ENCODE measurements around the gene ADAM8.

Gene ADAM8

GRCh38 chr10:133281084-133281483 lies 4.4 kb upstream of the ADAM8 start:
- no peak for DNase-seq

- no peak for DNase-seq
These were observed 3.9 kb upstream of the ADAM8 start for GRCh38 chr10:133280391-133281059.

DNA sequence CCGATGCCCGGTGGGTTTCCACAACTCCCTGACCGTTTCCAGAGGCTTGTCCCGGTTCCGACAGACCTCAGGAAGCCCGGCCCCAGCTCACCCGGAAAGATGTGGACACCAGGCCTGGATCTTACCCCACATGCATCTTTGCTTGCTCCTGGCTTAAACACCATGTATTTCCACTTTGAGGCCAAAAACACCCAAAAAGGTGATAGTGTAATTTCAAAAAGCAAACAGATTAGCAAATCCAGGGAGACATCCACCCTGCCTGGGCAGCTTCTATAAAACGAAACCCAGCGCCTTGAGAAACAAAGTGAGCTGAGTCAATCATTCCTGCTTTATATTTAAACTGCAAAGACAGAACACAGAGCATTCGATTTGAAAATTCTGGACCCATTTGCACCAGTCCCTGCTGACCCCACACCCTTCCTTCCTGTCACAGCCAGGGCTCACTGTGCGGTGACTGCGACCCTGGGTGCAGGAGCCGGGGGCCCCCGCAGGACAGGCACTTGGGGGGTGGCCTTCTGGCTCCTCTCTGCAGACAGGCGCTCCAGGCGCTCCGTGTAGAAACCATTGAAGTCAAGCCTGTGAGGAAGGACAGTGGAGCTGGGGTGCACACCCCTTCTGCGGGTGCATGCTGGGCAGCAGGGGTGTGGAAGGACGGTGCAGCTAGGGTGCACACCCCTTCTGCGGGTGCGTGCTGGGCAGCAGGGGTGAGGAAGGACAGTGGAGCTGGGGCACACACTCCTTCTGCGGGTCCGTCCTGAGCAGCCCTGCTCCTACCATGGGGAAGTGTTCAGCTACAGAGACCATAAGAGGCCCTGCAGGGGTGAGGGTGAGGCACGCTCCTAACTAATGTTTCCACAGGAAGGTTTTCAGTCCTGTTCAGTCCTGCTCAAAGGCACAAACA lies 2.9 kb upstream of the ADAM8 start:
- DNase-seq: no peak

DNA sequence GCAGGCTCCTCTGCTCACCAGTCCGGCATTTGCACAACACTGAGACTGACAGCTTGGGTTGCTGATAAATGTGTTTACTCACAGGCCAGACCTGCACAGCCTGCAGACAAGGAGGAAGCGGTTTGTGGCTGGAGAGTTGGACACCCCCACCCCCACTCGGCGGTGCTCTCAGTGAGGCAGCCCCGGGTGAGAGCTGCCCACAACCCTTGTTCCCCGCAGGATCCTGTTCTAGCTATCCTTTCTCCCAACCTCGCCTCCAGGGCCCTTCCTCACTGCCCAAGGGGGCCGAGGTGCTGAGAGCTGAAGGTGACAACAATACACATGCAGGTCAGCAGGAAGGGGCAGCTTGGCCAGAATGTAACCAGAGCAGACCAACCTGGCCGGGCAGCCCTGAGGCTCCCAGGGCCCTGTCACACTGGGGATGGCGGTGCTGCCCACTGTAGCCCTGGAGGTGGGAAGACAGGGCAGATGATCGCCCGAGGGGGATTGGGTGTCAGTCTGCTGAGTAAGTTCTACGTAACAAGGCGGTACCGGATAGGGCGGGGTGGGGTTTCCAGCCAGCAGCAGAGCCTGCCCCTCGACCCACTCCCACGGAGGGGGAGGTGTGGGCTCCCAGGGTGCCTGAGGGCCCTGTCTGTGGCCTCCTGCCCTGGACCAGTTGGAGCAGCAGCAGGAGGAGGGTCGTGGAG lies 2.1 kb upstream of the ADAM8 start:
- DNase-seq: peak; percentile 96

- DNase-seq: peak; percentile 56
These were observed 1.4 kb upstream of the ADAM8 start for GRCh38 chr10:133277993-133278576.

GRCh38 chr10:133277277-133277992 lies 767 bp upstream of the ADAM8 start:
- peak; percentile 56 for DNase-seq

DNA sequence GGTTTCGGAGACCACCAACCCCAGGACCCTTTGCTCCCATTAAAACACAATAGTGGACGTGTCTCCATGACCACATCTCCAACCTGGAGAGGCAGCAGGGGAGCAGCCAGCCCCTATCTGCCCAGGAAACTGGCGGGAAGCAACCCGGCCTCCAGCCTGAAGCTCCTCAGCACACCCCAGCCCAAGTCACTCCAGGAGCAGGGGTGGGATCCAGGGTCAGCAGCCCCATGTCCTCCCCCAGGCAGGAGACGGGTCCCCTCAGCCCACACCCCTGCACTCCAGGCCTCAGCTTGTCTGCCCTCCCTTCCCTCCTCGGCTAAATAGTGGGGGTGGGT lies 601 bp downstream of the ADAM8 start:
- DNase-seq: no peak

DNA sequence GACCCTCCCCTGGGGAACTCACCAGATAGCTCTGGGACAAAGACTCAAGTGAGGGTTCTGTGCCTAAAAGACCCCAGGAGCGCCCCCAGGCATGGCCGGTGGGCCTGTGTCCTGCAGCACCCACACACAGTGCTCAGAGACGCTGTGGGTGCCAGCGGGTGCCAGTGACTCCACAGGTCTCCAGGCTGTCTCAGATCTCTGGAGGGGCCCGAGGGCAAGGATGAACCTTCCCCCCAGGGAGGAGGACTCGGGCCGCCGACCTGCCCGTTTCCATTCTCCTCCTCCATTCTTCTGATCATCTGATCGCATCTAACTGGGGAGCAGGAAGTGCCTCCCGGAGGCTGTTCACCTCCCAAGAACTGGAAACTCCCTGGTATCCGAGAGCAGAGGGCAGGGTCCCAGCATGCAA lies 980 bp downstream of the ADAM8 start:
- no peak for DNase-seq

GRCh38 chr10:133274751-133275683 lies 1.7 kb downstream of the ADAM8 start:
- DNase-seq: no peak

- no peak for DNase-seq
These were observed 3.0 kb downstream of the ADAM8 start for GRCh38 chr10:133273534-133274143.

- no peak for DNase-seq
These were observed 3.7 kb downstream of the ADAM8 start for GRCh38 chr10:133272964-133273420.

GRCh38 chr10:133272301-133272963 lies 4.2 kb downstream of the ADAM8 start:
- DNase-seq: no peak

GRCh38 chr10:133271521-133272300 lies 5.0 kb downstream of the ADAM8 start:
- DNase-seq: no peak

DNA sequence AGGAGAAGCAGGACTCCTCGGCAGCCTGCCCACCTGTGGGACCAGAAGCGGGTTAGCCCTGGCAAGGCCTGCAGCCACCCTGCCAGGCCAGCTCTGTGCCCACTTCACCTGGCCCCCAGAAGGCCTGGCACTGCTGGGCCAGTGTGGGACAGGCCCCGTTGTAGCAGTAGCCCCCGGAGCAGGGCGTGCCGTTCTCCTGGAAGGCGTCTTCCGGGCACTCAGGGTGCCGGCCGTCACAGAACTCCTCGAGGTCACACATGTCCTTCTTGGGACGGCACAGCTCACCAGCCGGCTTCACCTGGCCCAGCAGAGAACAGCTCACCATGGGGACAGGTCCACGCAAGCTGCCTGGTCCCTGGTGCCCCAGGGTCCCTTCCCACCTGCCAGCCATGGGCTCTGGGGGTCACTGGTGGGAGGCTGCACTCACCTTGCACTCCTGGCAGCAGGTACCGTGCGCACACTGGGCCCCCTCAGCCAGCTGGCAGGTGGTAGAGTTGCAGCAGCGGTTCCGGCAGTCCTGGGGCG lies 5.8 kb downstream of the ADAM8 start:
- no peak for DNase-seq

DNA sequence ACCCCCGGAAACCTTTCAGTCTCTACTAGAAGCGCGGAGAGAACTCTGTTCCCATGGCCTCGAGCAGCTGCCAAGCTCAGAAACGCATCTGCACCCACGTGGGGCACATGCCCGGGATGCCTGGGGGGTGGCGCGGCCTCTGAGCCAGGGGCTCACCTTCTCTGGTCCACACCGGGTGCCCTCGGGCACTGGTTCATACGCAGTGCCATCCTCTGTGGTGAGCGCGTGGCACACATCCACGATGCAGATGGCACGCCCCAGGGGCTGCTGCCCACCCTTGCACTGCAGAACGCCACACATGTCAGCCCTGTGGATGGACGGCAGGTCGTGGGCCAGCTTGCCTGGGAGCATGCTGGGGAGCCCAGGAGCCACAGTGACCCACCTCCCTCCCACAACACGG lies 6.5 kb downstream of the ADAM8 start:
- DNase-seq: no peak

DNA sequence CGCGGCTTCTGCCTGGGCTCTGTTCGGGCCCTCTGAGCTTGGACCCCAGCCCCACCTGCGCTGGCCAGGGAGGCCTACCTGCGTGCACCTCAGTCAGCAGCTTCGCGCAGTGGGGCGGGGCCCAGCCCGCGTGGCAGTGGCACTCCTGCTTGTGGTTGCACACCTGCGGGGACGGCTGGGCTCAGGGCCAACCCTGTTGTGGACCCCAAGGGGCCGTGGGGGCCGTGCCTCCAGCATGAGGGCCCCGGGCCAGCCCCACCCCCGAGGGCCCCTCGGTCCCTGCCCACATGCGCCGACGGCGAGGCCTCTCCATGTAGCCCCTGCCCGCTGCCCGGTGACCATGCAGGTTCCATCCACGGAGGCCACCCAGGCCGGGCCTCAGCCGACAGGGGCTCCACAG lies 7.3 kb downstream of the ADAM8 start:
- no peak for DNase-seq

GRCh38 chr10:133268532-133268931 lies 8.1 kb downstream of the ADAM8 start:
- no peak for DNase-seq

GRCh38 chr10:133267829-133268228 lies 8.8 kb downstream of the ADAM8 start:
- no peak for DNase-seq

DNA sequence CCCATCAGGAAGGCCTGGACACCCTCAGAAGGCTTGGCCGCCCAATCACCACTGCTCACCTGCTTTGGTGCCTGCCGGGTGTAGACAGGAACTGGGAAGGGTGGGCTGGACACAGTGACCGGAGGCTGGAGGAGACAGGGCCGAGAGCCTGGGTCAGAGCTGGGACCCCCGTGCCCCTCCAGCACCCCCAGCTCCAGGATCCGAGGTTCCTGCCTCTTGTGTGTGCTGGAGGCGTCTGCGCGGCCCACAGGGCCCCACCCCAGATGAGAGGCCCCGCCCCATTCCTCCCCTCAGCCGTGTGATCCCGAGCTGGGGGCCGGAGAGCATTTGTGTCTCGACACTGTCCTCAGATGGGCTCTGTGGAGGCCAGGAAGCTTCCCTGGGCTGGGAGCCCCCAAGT lies 9.4 kb downstream of the ADAM8 start:
- no peak for DNase-seq

All from islet precursor cell (in vitro differentiated cells).